DND-41 (cell line): ENCODE data around the gene MITF.

Experiments used
- CTCF ChIP-seq: IDR thresholded peaks from 2 replicates; pipeline ENCODE4 v1.5.1; 2012; ENCODE audit warnings: borderline replicate concordance, low read length, moderate library complexity, mild to moderate bottlenecking; ENCODE audit not compliant: poor library complexity, severe bottlenecking; ENCODE audit errors: extremely low read depth
- EZH2 ChIP-seq: IDR thresholded peaks from 3 replicates; pipeline ENCODE4 v1.6.1; 2012; ENCODE audit warnings: borderline replicate concordance, low read depth, mild to moderate bottlenecking, moderate library complexity, low read length, inconsistent platforms; ENCODE audit not compliant: severe bottlenecking

DNA sequence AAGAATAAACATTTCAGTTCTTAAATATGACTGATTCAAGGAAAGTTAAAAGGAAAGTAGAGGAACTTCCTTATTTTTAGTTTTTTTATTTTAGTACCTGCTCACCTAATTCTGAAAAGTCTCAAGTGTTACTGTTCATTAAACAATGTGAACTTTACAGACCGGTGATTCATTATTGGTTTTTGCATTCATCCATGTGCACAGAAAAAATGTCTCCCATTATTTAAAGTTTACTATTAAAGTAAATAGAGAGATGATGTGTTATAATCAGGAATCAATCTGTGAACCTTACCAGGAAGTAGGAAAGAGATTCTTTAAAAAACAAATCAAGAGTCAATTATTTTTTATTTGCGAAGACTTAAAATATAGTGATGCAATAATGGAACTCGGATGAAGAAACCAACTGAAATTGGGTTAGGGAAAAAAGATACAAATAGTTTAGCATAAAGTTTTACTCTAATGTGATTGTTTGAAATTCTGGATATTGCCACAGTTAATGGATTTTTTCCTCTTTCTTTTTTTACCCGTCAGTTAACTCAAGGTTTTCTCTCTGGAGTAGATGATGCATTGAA, 140.9 kb downstream of the MITF start:
- TF ChIP-seq EZH2, result no peak
- no peak for TF ChIP-seq CTCF
